Measurements from ENCODE around the gene MYO5A.
A peak's percentile ranks its signal among the peaks of the same experiment; 100 is the strongest.

The MYO5A gene

DNA sequence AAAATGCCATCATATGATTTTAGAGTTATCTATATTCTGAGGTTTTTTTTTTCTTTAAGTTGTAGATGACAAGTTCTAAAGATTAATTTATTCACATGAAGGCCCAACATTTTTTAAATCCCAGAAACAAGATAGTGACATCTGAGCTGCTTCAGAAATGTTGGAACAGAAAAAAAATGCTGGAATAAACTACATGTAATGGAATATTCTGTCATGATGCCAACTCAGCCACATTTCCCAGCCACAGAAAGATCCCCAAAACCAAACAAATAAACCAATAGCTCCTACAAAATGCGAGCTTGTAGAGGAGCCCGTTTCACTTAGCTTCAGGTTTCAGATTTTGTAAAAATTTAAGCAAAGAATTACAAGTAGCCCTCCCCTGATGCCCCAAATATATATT lies 122.1 kb downstream of the MYO5A start:
- no peak for DNase-seq (ENCODE audit: low read depth)
- H3K4me3 ChIP-seq (ENCODE audit: low read length) = no peak overlapping the region
- TF ChIP-seq, protein P1, sequence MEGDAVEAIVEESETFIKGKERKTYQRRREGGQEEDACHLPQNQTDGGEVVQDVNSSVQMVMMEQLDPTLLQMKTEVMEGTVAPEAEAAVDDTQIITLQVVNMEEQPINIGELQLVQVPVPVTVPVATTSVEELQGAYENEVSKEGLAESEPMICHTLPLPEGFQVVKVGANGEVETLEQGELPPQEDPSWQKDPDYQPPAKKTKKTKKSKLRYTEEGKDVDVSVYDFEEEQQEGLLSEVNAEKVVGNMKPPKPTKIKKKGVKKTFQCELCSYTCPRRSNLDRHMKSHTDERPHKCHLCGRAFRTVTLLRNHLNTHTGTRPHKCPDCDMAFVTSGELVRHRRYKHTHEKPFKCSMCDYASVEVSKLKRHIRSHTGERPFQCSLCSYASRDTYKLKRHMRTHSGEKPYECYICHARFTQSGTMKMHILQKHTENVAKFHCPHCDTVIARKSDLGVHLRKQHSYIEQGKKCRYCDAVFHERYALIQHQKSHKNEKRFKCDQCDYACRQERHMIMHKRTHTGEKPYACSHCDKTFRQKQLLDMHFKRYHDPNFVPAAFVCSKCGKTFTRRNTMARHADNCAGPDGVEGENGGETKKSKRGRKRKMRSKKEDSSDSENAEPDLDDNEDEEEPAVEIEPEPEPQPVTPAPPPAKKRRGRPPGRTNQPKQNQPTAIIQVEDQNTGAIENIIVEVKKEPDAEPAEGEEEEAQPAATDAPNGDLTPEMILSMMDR (IDR thresholded peaks at IDR 0.05; ENCODE audit: insufficient read depth, low read depth, low read length, missing control alignments) = no peak

DNA sequence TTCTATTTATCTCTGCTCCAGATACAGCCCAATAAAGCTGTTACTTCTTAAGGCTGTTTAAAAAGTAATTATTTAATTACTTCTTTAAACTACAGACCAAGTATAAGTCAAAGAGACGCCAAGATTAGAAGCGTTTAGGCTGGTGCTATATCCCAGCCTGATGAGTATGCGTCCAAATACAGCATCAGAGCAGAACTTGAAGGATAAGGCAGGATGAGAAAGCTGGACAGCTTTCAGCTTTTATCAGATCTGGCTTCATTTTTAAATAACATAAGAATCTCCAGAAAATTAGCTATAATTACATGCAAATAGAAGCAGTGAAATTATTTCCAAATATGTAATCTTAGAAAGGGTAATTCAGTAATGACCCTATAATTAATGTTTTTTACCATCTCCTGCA lies 122.8 kb downstream of the MYO5A start:
- no peak for DNase-seq (ENCODE audit: low read depth)
- H3K4me3 ChIP-seq (ENCODE audit: low read length) = no peak overlapping the region
- TF ChIP-seq, protein P1 (IDR thresholded peaks at IDR 0.05; ENCODE audit: insufficient read depth, low read depth, low read length, missing control alignments) = no peak

DNA sequence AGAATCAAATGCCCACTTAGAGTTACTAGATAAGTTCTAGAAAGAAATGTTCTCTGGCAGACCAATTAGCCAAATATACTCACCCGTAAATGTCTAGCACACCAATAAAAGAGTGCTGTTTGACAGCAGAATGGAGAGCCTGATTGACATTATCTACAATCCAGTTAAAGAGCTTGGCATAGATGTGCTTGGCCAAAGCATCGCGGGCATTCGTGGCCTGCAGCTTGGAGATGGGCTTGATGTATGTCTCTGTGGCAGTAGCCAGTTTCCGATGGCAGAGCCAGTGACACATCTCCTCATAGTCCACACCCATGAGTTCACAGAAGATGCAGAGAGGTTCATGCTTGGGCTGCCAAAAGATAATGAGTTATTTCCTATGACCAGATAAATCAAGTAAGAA lies 131.6 kb downstream of the MYO5A start:
- DNase-seq (ENCODE audit: low read depth) = no peak
- TF ChIP-seq, protein P1 (IDR thresholded peaks at IDR 0.05; ENCODE audit: insufficient read depth, low read depth, low read length, missing control alignments) = no peak
- H3K4me3 ChIP-seq (ENCODE audit: low read length) = no peak overlapping the region

DNA sequence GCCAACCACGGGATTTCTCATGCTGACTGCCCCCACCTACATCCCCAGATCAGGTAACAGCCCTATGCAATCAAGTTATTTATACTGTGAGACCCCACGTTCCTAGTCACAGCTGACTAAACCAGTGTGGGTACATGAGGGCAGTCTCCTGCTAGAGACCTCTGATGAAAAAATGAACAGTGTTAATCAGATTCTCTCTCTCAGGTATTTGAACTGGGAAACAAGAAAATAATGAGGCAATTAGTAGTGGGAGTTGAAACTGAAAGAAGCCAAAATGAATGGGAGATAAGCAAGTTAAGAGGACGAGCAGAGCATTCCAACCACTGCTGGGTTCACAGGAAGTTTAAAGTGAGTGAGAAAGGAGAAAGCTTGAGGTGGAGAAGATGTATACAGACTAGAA lies 134.6 kb downstream of the MYO5A start:
- TF ChIP-seq, protein P1 (IDR thresholded peaks at IDR 0.05; ENCODE audit: insufficient read depth, low read depth, low read length, missing control alignments) = no peak
- no peak overlapping the region for H3K4me3 ChIP-seq (ENCODE audit: low read length)
- no peak for DNase-seq (ENCODE audit: low read depth)

DNA sequence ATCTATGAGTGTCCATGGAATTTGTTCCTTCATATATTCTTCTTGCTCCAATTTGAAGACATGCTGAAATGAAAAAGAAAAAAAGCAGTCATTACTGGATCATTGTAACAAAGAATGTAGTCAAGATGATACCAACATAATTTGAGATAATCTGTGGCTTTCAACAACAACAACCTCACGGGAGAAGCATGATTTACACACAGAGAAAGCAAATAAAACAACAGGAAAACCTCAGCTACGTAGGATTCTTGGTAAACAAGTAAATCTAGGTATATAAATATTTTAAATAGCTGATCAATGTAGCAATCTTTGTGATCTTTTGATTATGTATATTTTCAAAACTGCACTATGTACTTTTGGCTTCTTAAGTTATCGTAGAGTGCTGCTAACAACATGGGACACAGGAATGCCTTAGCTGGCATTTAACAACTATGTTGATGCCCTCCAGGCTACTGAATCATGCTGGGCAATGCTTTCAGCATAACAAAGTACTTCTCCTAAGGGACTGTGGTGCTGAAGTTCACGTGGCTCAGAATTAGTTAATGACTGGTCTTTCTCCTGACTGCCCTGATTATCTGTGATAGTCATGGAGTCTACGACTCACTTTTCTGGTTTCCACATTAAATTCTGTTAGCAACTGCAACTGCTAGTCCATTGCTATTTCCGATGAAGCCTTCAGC lies 136.5 kb downstream of the MYO5A start:
- H3K4me3 ChIP-seq (ENCODE audit: low read length) = no peak overlapping the region
- peak; percentile 87 for DNase-seq (ENCODE audit: low read depth)
- TF ChIP-seq, protein P1 (IDR thresholded peaks at IDR 0.05; ENCODE audit: insufficient read depth, low read depth, low read length, missing control alignments) = no peak

DNA sequence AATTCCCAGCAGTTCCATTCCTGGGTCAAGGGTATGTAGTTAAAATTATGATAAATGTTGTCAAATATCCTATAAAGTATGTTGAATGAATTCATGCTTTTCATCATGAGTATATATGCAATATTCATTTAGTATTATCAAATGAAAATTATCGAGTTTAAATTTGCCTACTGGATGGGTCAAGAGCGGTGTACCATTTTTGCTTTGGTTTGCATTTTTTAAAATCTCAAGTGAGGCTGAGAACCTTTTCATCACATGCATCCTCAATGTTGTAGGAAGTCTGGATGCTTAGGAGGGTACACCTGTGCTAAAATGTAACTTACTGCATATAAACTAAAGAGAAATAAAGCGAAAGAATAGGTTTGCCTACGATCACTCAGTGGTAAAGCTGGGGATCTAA lies 137.6 kb downstream of the MYO5A start:
- H3K4me3 ChIP-seq (ENCODE audit: low read length) = no peak overlapping the region
- no peak for DNase-seq (ENCODE audit: low read depth)
- TF ChIP-seq, protein P1 (IDR thresholded peaks at IDR 0.05; ENCODE audit: insufficient read depth, low read depth, low read length, missing control alignments) = no peak

DNA sequence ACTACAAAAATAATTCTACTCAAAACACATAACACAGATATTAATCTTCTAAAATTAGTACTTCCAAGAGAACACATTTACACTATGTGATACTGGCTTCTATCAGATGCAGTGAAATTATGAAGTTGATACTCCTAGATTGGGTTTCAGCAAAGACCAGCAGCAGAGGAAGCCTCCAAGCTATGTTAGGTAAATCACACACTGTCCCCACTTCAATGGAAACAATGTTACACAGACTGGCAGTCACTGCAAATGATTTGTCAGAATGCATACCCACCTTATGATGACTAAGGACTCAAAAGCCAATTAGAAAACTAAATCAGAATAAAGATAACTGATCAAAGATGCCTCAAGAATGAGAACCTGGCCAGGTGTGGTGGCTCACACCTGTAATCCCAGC lies 143.0 kb downstream of the MYO5A start:
- TF ChIP-seq, protein P1 (IDR thresholded peaks at IDR 0.05; ENCODE audit: insufficient read depth, low read depth, low read length, missing control alignments) = no peak
- DNase-seq (ENCODE audit: low read depth) = no peak
- H3K4me3 ChIP-seq (ENCODE audit: low read length) = no peak overlapping the region
